Measurements from ENCODE around the gene RRP9.
A peak's percentile ranks its signal among the peaks of the same experiment; 100 is the strongest.

The RRP9 gene

DNA sequence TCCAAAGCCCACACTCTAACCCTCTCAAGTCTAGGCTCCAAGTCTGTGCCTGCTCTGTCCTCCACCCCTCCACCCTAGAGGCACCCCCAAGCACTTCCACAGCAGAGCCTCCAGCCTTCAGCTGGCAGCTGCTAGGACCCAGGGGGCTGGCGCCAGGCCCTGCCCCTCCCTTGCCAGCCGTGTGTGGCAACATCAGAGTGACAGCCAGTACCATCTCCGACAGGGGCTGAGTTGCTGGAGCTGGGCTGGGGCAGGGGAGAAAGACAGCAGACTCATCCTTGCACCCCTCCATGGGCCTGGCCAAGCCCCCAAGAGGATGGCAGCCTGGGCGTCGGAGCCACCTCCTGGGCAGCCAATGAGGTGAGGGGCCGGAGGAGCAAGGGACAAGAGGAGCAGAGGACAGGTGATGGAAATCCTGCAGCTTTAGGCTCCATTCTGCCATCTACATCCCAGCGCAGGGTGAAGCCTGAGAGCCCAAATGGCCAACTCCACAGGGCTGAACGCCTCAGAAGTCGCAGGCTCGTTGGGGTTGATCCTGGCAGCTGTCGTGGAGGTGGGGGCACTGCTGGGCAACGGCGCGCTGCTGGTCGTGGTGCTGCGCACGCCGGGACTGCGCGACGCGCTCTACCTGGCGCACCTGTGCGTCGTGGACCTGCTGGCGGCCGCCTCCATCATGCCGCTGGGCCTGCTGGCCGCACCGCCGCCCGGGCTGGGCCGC, 13.6 kb upstream of the RRP9 start, which contains the start of gene GPR62:
GPR62 (plus strand) TSS at position 207 of the 718 bp plus-strand sequence; CDS start at position 479, 272 bp downstream.
- no peak for DNase-seq

DNA sequence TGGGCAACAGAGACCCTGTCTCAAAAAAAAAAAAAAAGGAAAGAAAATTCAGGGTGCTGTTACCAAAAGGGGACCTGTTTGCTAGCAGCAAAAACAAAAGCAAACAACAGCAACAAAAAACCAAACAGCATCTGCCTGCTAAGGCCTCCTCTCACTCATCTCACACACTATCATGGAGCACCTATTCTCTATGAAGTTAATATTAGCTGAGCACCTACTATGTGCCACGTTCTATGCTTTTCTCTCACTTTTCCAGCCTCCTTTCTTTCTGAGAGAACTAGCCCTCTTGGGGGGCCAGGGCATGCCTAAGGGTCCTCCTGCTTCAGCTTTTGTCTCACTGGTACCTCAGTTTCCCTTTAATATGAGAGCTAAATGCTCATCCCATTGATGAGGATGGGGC, 13.0 kb upstream of the RRP9 start:
- no peak for DNase-seq

DNA sequence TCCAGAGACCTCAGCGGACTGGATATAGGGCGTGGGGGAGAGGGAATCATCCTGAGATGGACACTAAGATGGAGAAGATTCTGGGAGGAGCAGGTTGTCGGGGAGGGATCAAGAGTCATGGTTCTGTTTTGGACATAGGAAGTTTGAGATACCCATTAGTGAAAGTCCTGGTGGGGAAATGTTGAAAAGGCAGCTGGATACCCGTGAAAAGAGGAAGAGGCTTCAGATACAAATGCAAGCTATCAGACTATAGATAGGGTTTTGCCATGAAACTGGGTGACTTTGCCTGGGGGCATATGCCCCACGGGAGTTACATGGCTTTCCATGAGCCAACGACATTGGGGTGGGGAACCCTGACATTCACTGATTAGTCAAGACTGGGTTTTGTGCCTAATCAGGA, 12.4 kb upstream of the RRP9 start:
- no peak for DNase-seq

GRCh38 chr3:51953445-51953844, 11.7 kb upstream of the RRP9 start:
- no peak for DNase-seq

- DNase-seq, result no peak
These were observed 9.2 kb upstream of the RRP9 start for GRCh38 chr3:51950899-51951298.

- DNase-seq, result no peak
These were observed 7.4 kb upstream of the RRP9 start for GRCh38 chr3:51949121-51949520.

DNA sequence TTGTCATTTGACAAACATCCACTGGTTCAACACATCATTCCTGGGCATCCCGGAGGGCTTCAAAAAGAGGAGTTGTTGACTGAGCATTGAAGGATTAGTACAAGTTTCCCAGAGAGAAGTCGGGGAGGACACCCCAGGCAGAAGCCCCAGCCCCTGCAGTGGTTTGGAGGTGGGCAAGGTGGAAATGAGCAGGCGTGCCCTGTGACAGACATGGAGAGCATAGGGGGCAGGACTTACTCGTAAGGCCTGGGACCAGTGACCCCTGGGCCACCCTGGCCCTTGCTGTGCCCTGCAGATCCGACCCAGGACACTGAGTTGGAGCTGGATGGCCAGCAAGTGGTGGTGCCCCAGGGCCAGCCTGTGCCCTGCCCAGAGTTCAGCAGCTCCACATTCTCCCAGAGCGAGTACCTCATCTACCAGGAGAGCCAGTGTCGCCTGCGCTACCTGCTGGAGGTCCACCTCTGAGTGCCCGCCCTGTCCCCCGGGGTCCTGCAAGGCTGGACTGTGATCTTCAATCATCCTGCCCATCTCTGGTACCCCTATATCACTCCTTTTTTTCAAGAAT, 6.4 kb upstream of the RRP9 start:
- no peak for DNase-seq

- DNase-seq, result no peak
These were observed 5.7 kb upstream of the RRP9 start for GRCh38 chr3:51947215-51947900.

DNA sequence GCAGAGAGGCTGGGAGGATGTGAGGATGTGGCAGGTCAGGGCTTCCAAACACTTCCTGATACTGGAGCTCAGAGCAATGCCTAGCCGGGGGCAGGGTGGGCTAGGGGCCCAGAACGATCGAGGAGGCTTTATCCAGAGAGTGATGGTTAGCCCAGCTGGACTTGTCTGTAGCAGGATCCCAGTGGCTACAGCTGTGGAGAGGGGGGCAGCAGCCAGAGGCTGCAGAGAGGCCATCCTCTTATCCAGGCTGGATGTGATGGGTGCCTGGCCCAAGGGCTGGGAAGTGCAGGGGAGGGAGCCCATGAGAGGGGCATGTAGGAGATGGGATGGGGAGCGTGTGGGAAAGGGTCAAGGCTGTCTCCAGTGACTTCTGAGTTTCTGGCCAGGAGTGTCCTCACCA, 5.1 kb upstream of the RRP9 start:
- DNase-seq, result no peak

GRCh38 chr3:51945926-51946705, 4.4 kb upstream of the RRP9 start:
- no peak for DNase-seq

DNA sequence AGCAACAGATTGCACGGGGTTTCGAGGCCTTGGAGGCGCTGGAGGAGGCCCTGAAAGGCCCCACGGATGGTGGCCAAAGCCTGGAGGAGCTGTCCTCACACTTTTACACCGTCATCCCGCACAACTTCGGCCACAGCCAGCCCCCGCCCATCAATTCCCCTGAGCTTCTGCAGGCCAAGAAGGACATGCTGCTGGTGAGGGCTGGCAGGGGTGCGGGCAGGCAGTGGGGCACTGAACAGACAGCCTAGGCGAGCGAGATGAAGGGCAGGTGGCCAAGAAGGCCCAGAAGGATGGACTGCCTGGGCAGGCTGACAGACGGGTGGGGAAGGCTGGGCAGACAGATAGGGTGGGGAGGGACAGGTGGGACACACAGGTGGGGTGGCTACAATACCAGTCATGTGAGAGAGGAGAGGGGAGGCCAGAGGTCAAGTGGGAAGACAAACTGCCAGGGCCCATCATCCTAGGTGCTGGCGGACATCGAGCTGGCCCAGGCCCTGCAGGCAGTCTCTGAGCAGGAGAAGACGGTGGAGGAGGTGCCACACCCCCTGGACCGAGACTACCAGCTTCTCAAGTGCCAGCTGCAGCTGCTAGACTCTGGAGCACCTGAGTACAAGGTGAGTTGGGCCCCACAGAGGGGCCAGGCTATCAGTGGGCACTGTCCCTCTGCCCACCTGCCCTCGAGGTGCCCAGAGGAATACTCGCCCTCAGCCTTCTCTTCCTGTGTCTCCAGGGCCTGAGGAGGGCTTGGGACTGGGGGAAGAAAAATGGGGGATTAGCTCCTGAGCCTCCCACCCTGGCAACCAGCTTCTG, 3.5 kb upstream of the RRP9 start:
- DNase-seq, result no peak

GRCh38 chr3:51944451-51945021, 2.8 kb upstream of the RRP9 start:
- no peak for DNase-seq

- no peak for DNase-seq
These were observed 2.0 kb upstream of the RRP9 start for GRCh38 chr3:51943451-51944391.

GRCh38 chr3:51942603-51943450, 1.1 kb upstream of the RRP9 start:
- peak in 1 of 2 experiments; percentile 42 for DNase-seq

DNA sequence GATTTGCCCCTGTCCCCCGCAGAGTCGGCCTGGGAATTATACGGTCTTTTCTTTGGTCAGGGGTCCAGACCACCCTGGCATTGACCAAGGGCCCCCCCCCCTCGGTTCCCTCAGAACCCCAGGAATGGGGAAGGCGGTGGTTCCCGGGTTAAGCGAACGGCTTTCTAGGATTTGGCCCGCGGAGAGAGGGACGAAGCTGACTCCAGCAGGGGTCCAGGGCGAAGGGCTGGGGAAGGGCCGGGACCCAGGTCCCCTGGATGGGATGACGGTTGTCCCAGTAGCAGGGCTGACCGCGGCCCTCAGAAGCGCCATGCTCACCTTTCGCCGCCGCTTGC, 274 bp downstream of the RRP9 start:
- no peak for DNase-seq

DNA sequence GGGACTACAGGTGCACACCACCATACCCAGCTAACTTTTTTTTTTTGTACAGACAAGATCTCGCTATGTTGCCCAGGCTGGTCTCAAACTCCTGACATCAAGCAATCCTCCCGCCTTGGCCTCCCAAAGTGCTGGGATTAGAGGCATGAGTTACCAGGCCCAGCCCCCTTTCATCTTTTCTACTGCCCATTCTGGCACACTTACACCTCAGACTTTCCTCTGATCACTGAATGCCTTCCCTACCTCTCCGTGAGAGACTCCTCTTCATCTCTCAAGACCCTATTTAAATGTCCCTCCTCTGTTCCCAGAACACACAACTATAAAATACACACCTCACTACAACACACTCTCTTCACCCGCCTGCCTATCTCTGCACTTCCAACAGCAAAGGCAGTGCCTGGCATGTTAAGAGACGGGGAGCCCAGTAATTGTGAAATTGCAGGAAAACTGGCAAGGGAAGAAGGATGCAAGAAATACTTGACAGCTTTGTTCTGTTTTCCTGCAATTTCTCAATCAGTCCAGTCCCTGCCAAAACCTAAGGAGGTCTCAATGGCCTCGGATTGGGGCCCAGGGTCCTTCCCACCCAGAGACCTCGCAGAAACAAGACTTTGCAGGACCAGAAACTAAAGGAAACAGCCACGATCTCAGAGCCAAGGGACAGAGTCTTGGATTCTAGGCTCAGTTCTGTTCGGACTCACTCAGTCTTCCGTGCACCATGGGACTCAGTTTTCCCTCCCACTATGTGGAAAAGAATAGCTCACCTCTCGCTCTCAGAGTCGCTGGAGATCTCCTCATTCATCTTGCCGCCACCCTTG, 849 bp downstream of the RRP9 start:
- no peak for DNase-seq

- DNase-seq, result no peak
These were observed 2.8 kb downstream of the RRP9 start for GRCh38 chr3:51938780-51939425.

DNA sequence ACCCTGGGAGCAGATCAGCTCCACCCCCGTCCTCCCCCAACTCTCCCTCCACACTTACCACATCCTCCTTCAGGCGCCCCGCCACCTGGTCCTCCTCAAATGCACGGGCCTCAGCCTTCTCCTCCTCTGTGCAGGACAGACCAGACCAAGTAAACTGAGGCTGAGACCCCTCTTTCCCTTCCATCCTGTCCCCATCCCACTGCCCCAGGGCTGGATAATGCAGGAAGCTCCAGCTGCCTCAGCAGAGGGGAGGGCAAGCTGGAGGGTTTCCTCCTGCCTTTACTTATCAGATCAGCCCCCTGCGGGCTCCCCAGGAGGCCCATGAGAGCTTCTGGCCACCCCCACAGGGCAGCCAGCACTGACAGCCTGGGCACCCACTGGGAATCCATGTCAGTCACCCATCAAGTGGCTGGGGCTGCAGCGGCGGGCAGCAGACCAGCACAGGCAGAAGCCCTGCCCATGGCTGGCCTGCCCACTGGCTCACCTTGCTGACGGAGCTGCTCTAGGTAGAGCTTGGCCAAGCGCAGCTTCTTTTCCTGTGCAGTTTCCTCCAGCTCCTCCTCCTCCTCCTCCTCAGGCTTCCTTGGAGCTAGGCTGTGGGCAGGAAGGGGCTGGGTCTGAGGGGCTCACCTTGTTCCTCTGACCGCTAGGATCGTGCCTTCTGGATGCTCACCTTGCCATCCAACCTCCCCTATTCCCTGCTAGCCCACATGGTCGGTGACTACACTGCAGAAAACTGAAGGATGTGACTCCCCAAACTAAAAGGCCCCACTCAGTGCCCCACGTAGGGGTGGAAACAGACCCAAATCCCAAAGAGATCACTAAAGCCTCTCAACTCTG, 3.9 kb downstream of the RRP9 start:
- DNase-seq, result no peak

Measured in SW 1271 (cell line).